ENCODE measurements around the gene CGGBP1.
"Not testable (repeated sequence)": the region's sequence is repeated elsewhere in the genome, so short reads cannot be mapped to it uniquely, and the experiment has no call there.

CGGBP1 gene

DNA sequence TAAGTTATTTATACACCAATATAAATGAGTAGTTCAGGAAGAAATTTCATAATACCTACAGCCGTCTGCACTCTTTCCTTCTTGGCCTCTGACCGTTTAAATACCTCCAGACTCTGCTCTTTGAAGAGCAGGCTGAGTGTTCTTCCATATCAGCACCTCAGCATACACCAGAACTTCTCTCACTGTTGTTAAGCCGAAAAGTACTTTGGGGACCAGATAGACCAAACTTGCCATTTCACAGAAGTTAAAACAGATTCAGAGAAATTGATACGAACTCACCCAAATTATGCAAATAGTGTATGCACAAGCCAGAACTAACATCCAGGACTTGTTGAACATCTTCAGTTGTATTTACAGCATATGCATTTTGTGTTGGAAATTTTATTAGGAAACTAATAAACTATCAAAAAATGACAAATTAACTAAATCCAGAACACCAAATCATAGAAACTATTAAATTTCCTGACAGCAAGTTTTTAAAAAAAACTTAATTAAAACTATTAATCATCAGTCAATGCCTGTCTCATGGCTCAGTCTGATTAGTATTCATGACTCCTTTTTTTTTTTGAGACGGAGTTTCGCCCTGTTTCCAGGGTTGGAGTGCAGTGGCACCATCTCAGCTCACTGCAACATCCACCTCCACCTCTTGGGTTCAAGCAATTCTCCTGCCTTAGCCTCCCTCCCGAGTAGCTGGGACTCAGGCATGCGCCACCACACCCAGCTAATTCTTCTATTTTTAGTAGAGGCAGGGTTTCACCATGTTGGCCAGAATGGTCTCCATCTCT lies 24.1 kb downstream of the CGGBP1 start:
- DNase-seq (ENCODE audit: low read depth): no peak

DNA sequence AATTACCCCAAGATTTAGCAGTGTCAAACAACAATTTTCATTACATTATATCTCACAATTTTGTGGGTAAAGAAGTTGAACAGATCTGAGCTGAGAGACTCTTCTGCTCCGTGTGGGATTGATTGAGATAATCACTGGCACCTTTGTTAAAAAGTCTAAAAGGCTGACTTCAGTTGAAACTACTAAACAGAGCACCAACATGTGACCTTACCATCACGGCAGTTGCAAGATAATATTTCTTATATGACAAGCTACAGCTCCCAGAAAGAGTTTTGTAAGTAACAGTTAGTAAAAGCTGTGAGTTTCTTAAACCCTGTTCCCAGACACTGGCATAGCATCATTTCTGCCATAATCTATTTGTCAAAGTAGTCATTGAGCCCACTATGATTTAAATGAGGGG lies 25.0 kb downstream of the CGGBP1 start:
- no peak for DNase-seq (ENCODE audit: low read depth)

DNA sequence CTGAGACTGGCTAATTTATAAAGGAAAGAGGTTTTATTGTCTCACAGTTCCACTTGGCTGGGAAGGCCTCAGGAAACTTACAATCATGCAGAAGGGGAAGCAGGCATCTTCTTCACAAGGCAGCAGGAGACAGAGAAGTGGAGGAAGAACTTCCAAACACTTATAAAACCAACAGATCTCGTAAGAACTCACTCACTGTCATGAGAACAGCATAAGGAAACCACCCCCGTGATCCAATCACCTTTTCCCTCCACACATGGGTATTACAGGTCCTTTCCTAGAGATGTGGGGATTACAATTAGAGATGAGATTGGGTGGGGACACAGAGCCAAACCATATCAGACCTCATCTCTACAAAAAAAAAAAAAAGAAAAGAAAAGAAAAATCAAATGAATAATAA lies 25.7 kb downstream of the CGGBP1 start:
- no peak for DNase-seq (ENCODE audit: low read depth)

DNA sequence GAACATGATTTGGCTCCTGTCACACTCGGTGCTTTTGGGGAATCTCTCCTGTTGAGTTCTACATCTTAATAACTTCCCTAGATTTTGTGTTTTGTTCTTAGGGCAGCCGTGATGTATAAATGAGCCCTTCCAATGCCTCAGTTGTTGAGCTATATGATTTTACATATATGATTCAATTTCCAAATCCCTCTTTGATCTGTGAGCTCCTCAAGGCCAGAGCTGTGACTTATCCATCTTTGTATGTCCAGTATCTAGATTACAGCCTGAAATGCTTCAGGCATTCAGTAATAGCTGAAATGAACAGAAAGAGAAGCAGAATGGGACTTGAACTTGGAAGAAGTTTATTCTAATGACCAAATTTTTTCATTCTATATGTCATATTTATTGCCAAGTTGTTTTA lies 26.6 kb downstream of the CGGBP1 start:
- DNase-seq (ENCODE audit: low read depth): no peak

DNA sequence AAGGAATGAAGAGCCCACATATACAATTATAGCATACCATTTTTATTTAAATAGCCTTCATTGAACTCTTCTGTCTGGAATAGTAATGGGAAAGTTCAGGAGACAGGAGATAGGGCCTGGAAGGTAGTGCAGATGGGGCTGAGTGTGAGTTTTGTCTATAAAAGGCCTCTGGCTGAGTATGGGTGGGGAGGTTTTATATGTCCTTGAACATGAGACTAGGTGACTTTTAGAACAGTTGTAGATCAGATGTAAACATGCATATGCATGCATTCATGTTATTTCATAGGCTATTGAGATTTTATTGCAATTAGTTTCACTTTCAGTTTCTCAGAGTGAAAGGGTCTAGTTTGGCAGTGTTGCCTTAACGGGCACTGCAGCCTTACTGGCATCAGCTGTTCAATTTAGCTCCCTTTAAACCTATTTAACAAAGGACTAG lies 27.1 kb downstream of the CGGBP1 start:
- no peak for DNase-seq (ENCODE audit: low read depth)

DNA sequence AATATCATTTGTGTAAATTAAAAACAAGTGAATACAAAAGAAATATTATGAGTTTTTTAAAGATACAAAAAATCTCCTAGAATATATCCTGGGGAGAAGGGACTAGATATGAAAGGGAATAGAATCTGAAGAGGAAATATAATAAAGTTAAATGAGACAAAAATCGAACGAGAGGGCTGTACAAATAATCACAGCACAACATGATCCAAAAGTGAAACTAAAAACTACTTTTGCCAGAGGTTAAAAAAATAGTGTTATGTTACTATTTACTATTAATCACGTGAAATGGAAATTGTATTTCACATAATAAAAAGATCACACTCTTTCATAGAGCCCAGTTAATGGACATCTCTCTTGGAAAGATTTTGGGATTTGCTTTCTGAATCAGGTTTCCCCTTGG lies 28.6 kb downstream of the CGGBP1 start:
- no peak for DNase-seq (ENCODE audit: low read depth)

DNA sequence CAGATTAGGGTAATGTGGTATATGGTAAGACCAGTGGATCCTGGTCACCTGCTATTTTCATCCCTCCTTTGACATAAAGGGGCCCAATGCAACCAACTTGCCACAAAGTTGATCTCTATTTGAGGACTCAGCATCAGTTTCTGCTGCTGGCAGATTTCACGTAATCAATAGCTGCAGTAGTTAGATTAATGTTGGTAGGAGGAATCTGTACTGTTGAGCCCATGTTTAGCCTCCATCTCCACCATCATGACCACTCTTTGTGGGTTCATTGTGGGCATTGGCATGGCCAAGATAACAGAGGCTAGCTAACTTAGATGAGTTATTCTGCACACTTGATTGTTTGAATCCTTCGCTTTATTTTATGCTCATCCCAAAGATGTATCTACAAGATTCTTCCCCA lies 29.9 kb downstream of the CGGBP1 start:
- no peak for DNase-seq (ENCODE audit: low read depth)

DNA sequence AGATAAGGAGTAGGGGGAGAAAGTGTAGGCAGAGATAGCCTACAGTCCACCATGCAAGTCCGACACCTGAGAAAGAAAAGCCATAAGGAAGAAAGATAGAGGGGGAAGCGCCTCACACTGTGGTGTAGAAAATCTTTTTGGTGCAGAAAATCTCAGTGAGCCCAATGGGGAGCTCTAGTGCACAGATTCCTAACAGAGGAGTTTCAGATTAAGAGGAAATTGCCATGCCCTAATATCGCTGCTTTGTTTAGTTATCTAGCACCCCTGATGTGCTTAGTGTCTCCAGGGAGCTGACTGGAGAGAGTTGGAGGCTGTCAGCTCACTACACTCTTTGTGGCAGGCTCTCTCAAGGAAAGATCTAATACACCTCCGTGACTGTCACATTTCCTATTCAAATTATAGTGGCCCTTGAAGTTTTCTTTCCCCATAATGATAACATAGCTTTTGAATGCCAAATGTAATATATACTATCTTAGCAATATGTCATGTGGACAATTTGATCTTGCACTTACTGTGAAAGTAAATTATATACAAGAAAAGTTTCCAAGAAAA lies 33.7 kb downstream of the CGGBP1 start:
- no peak for DNase-seq (ENCODE audit: low read depth)

DNA sequence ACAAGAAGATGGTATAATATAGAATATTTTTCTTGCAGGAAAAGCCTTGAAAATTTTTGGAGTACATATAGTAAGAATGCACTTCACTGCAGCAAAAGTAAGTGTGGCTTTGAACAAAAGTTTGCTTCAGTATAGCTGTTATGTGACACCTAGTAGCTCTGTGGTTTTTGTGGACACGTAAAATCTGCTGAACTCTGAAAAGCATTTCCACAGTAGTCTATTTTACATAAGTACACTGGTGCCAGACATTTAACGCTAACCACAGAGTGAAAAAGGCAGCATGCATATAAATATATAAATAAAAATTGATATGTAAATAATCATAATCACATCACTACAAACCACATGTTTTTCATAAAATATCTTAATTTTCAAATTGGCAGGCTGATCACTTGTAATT lies 39.8 kb downstream of the CGGBP1 start:
- no peak for DNase-seq (ENCODE audit: low read depth)

DNA sequence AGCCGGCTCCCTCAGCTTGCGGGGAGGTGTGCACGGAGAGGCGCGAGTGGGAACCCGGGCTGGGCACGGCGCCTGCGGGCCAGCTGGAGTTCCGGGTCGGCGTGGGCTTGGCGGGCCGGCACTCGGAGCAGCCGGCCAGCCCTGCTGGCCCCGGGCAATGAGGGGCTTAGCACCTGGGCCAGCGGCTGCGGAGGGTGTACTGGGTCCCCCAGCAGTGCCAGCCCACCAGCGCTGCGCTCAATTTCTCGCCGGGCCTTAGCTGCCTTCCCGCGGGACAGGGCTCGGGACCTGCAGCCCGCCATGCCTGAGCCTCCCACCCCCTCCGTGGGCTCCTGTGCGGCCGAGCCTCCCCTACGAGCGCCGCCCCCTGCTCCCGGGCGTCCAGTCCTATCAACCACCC lies 43.1 kb downstream of the CGGBP1 start:
- not testable (repeated sequence) for DNase-seq (ENCODE audit: low read depth)

DNA sequence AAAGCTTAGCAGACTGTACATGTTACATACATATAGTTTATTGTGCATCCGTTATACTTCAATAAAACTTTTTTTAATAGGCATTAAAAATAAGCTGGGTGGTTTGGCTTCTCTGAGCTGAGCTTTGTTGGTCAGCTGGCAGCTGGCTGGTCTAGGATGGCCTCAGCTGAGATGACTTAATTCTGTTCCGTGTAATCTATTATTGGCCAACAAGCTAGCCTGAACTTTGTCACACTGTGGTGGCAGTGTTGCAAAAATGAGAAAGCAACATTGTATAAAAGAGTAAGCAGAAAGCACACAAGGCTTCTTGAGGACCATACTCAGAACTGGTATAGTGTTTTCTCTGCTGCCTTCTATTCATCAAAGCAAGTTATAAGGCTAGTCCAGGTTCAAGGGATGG lies 45.2 kb downstream of the CGGBP1 start:
- no peak for DNase-seq (ENCODE audit: low read depth)

DNA sequence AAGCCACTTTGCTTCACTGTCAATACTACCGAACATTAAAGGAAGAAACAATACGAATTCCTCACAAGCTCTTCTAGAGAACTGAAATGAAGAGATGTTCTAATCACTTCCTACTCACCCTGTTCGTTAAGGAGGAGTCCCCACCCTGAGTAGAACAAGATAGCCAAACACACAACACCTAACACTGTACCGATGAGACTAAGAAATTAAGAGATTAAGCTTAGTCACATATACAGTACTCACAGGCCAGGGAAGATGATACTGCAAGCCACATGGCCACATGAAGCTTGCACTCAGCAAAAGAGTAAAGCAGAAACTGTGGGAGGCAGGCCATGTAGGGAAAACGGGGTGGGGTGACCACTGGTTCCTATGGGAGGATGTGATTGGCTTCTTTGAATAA lies 48.0 kb downstream of the CGGBP1 start:
- no peak for DNase-seq (ENCODE audit: low read depth)

DNA sequence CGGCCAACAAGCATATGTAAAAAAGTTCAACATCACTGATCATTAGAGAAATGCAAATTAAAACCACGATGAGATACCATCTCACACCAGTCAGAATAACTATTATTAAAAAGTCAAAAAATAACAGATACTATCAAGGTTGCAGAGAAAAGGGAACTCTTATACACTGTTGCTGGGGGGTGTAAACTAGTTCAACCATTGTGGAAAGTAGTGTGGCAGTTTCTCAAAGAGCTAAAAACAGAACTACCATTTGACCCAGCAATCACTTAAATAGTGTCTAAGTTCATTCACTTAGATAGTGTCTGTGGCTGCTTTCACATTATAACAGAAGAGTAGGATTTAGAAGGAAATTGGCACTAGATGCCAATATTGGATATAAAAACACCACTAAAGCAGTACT lies 49.7 kb downstream of the CGGBP1 start:
- no peak for DNase-seq (ENCODE audit: low read depth)

DNA sequence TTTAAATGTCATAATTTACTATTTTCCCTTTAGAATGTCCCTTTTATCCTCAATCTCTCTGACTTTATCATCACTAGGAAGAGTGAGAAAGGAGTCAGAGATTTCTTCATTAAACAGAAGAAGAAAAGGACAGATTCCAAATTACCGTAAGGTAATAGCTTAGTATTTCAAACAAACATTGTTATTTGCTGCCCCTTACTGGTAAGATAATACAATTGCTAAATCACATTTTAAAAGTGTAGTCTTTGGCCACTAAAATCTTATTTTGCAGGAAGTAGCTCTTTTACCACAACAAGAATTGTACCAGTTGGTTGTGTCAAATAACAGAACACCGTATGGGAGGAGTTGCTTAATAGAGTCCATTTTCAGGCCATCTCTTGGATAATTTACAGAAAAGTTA lies 53.7 kb downstream of the CGGBP1 start:
- DNase-seq (ENCODE audit: low read depth): no peak

DNA sequence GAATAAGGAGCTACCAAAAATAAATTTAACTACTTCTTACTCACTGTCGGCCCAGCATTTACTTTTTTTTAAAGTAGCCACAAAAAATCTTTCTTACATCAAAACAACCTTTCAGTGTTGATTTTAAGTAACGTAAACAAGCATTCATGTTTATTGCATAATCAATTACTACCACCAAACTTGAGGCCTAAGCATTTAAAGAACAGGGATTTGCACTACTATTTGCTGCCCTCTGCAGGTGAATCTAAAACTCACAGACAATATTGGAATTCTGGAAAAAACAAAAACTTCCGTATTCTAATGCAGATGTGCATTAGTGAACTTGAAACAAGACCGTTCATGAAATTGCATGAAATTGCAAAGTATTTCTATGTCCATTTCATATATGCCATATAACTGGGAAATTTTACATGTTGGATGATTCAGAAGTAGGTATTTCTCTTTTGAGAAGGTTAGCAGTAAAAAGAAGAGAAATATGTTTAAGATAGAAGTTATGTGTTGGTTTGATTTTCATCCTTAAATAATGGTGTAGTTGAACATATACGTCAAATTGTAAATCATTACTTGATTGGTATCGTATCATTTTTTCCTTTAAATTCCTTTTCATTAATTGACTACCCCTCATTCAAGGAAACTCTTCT lies 55.6 kb downstream of the CGGBP1 start:
- no peak for DNase-seq (ENCODE audit: low read depth)

DNA sequence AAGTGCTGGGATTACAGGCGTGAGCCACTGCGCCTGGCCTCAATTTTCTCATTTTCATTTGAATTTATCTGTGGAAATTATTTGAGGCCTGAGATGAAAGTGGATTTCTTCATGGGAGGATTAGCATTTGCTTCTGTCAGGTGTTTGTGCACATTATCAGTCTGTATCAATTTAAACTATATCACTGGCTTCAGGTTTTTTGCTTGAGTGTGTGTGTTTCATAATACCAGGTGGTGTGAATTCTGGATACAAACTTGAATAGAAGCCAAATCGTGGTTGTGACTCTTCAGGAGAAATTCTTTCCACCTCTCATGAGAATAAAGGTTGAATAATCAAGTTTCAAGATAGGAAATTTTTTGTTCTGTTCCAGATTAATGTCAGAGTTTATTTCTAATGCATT lies 56.4 kb downstream of the CGGBP1 start:
- no peak for DNase-seq (ENCODE audit: low read depth)
